ENCODE measurements around the gene LAPTM5.

GRCh38 chr1:30697571-30698376 is 59.8 kb downstream of the LAPTM5 start:
- no peak for TF ChIP-seq BHLHE40 (IDR thresholded peaks at IDR 0.05; ENCODE audit: borderline replicate concordance)
- TF ChIP-seq SP1 (IDR thresholded peaks at IDR 0.05), result no peak
- no peak for TF ChIP-seq FOXM1 (IDR thresholded peaks at IDR 0.05; ENCODE audit: borderline replicate concordance)
- no peak for TF ChIP-seq HDGF (IDR thresholded peaks at IDR 0.05; ENCODE audit: borderline replicate concordance)
- no peak for TF ChIP-seq PKNOX1 (IDR thresholded peaks at IDR 0.05)
- no peak for TF ChIP-seq LEF1 (IDR thresholded peaks at IDR 0.05; ENCODE audit: borderline replicate concordance)
- TF ChIP-seq ELF4 (IDR thresholded peaks at IDR 0.05), result no peak
- TF ChIP-seq FOXA1 (IDR thresholded peaks at IDR 0.05), result no peak
- TF ChIP-seq SUZ12 (IDR thresholded peaks at IDR 0.05), result no peak
- TF ChIP-seq ZNF384 (IDR thresholded peaks at IDR 0.05), result no peak
- no peak for TF ChIP-seq CTBP1 (IDR thresholded peaks at IDR 0.05; ENCODE audit: borderline replicate concordance)

Measured in HEK293T (cell line).